ENCODE results near the gene COMP. TPM values are rescaled to one million over a fixed set of nuclear protein-coding genes. Genes with fewer than 3 reads are reported as not detected.
A peak's percentile ranks its signal among the peaks of the same experiment; 100 is the strongest.
"Not testable (repeated sequence)": the region's sequence is repeated elsewhere in the genome, so short reads cannot be mapped to it uniquely, and the experiment has no call there.

COMP gene
- total RNA-seq, 4 donors from 2014 or later: 0.76 TPM; not detected in 3

DNA sequence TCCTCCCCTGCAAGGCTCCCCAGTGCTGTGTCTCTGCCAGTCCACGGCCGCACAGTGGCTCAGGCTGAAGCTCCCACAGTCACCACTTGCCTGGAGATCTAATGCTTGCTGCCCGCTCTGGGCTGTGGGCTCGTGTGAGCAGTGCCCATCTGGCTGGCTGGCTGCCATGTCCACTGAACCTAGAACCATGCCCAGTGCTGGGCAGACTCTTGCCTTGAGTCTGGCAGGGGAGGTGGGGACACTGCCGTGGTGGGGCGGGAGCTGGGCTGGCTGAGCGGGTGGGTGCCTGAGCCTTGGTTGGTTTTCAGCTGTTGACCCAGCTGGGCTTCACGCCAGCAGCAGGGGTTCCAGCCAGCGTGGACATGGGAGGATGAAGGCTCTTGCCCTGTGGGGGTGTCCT lies 55.4 kb downstream of the COMP start:
- no peak for DNase-seq
- H3K4me3 ChIP-seq: no peak overlapping the region
- no peaks in the 10 kb centered on the region for H3K4me1 ChIP-seq
- H3K27ac ChIP-seq: no peak overlapping the region
- no peak for TF ChIP-seq POLR2A (IDR thresholded peaks at IDR 0.05)
- TF ChIP-seq CTCF (IDR thresholded peaks at IDR 0.05): no peak
- H3K9me3 ChIP-seq: no peaks in the 10 kb centered on the region
- intact Hi-C loops (cut with DNase I; ENCODE audit: low total_unique reads): no loop called here
- H3K27me3 ChIP-seq: no peaks in the 10 kb centered on the region
- H3K36me3 ChIP-seq: no peaks in the 10 kb centered on the region

DNA sequence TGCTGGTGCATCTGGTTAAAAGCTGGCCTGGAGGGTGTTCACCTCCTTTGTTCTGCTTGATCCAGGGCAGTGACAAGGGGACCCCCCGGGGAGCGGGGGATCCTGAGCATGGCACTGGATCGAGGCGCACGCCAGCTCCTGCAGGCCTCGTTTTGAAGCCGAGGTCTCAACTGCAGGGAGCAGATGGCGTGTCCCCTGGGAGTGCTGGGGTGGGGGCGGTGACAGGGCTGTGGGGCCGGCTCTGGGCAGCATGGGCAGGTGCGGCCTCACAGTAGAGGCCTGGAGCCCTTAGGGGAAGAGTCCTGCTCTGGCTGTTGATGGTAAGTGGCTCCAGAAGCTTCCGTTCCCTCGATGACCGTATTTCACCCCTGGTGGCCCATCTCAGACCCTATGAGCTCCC lies 55.8 kb downstream of the COMP start:
- no peaks in the 10 kb centered on the region for H3K36me3 ChIP-seq
- no peak overlapping the region for H3K27ac ChIP-seq
- H3K9me3 ChIP-seq: no peaks in the 10 kb centered on the region
- TF ChIP-seq POLR2A (IDR thresholded peaks at IDR 0.05): no peak
- TF ChIP-seq CTCF (IDR thresholded peaks at IDR 0.05): no peak
- no peaks in the 10 kb centered on the region for H3K4me1 ChIP-seq
- no peak overlapping the region for H3K4me3 ChIP-seq
- intact Hi-C loops (cut with DNase I; ENCODE audit: low total_unique reads): no loop called here
- no peak for DNase-seq
- no peaks in the 10 kb centered on the region for H3K27me3 ChIP-seq

DNA sequence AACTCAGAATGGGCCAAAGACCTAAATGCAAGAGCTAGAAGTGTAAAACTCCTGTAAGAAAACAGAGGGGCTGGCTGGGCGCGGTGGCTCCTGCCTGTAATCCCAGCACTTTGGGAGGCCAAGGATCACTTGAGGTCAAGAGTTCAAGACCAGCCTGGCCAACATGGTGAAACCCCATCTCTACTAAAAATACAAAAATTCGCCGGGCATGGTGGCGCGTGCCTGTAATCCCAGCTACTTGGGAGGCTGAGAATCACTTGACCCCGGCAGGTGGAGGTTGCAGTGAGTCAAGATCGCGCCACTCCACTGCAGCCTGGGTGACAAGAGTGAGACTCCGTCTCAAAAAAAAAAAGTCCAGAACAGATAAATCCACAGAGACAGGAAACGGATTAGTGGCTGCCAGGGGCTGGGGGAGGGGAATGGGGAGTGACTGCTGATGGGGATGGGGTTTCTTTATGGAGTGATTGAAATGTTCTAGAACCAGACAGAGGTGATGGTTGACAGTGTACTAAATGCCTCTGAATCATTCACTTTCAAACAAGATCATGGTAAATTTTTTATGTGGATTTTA lies 57.3 kb downstream of the COMP start:
- DNase-seq; H3K27ac ChIP-seq; H3K4me3 ChIP-seq; H3K9me3 ChIP-seq; H3K4me1 ChIP-seq; intact Hi-C loops (cut with DNase I; ENCODE audit: low total_unique reads); H3K36me3 ChIP-seq; H3K27me3 ChIP-seq: not testable (repeated sequence)

- Histone ChIP-seq H3K27me3 (no peaks in the 10 kb centered on the region), H3K4me3 (no peak overlapping the region), H3K36me3 (no peaks in the 10 kb centered on the region), H3K9me3 (no peaks in the 10 kb centered on the region), H3K27ac (no peak overlapping the region), H3K4me1 (no peaks in the 10 kb centered on the region)
- TF ChIP-seq CTCF (IDR thresholded peaks at IDR 0.05) (no peak), POLR2A (IDR thresholded peaks at IDR 0.05) (no peak)
- peak; percentile 41 to 66 for DNase-seq
- intact Hi-C loops (cut with DNase I; ENCODE audit: low total_unique reads): no loop called here
These were observed 57.9 kb downstream of the COMP start for GRCh38 chr19:18733196-18733647.

Other genes starting within 250 kb of the COMP start
- 100 to 1,000 TPM; 139 to 273 (median 205) TPM for gene FKBP8, start 247.7 kb downstream of the COMP start, total RNA-seq
- gene KXD1, start 233.4 kb downstream of the COMP start, total RNA-seq: 100 to 1,000 TPM in 1 of 4 donors, 10 to 100 TPM in 3; 30.3 to 113 (median 82.5) TPM
- 1,000 to 10,000 TPM in 2 of 4 donors, 100 to 1,000 TPM in 2; 295 to 1,369 (median 721) TPM for gene UBA52, start 219.4 kb downstream of the COMP start, total RNA-seq
- gene REX1BD, start 202.5 kb downstream of the COMP start, total RNA-seq: 100 to 1,000 TPM in 1 of 4 donors, 10 to 100 TPM in 3; 29.7 to 295 (median 74.2) TPM
- gene CRLF1, start 184.5 kb downstream of the COMP start, total RNA-seq: under 1 TPM in 3 of 4 donors, not detected in 1; 0.26 to 0.69 (median 0.67) TPM
- gene TMEM59L, start 178.4 kb downstream of the COMP start, total RNA-seq: 1 to 10 TPM in 1 of 4 donors, under 1 TPM in 1, not detected in 2; 0.26 to 7.5 TPM
- 10 to 100 TPM in 1 of 4 donors, 1 to 10 TPM in 3; 3.8 to 22.2 (median 6.9) TPM for gene KLHL26, start 154.3 kb downstream of the COMP start, total RNA-seq
- 10 to 100 TPM in 1 of 4 donors, 1 to 10 TPM in 3; 2.4 to 17.5 (median 6.7) TPM for gene CRTC1, start 107.6 kb downstream of the COMP start, total RNA-seq
- 100 to 1,000 TPM in 1 of 4 donors, 10 to 100 TPM in 3; 17.9 to 105 (median 43.7) TPM for gene UPF1, start 40.7 kb upstream of the COMP start, total RNA-seq
- gene CERS1, start 104.9 kb upstream of the COMP start, total RNA-seq: 1 to 10 TPM in 1 of 4 donors, under 1 TPM in 1, not detected in 2; 0.30 to 4.9 TPM
- gene COPE, start 128.1 kb upstream of the COMP start, total RNA-seq: 100 to 1,000 TPM in 2 of 4 donors, 10 to 100 TPM in 2; 93.7 to 190 (median 134) TPM
- gene DDX49, start 128.4 kb upstream of the COMP start, total RNA-seq: 10 to 100 TPM; 27.7 to 40.9 (median 31.4) TPM
- 10 to 100 TPM in 3 of 4 donors, 1 to 10 TPM in 1; 4.4 to 24.8 (median 23.3) TPM for gene HOMER3, start 149.9 kb upstream of the COMP start, total RNA-seq
- 10 to 100 TPM; 22.5 to 95.8 (median 53.7) TPM for gene SUGP2, start 242.2 kb upstream of the COMP start, total RNA-seq
- gene ARMC6, start 242.3 kb upstream of the COMP start, total RNA-seq: 10 to 100 TPM; 12.0 to 32.3 (median 15.6) TPM